Neuron (in vitro differentiated cells): ENCODE measurements around the gene GAR1.
A peak's percentile ranks its signal among the peaks of the same experiment; 100 is the strongest.

Experiments
- H2AFZ ChIP-seq: one replicate; pipeline ENCODE4 v1.6.1; 2013; ENCODE audit warnings: low read depth, mild to moderate bottlenecking, inconsistent platforms, low read length, moderate library complexity
- H3K27me3 ChIP-seq: one replicate; pipeline ENCODE4 v1.6.1; 2013; ENCODE audit warnings: low read length; ENCODE audit not compliant: insufficient read depth
- H3K36me3 ChIP-seq: one replicate; pipeline ENCODE4 v1.6.1; 2013; ENCODE audit warnings: low read length; ENCODE audit not compliant: insufficient read depth
- H3K4me1 ChIP-seq: one replicate; pipeline ENCODE4 v1.6.1; 2013; ENCODE audit warnings: low read length; ENCODE audit not compliant: insufficient read depth
- H3K4me3 ChIP-seq: 2 replicates; pipeline ENCODE4 v1.5.1; 2013; ENCODE audit warnings: mild to moderate bottlenecking, low read length, moderate library complexity
- H3K9me3 ChIP-seq: one replicate; pipeline ENCODE4 v1.6.1; 2013; ENCODE audit warnings: low read length

The GAR1 gene

GRCh38 chr4:109816082-109816442 lies 500 bp downstream of the GAR1 start:
- Histone ChIP-seq H3K4me1 (peaks cover 16% of the 10 kb centered on the region), H2AFZ (peak overlapping the region; percentile 94), H3K27me3 (no peaks in the 10 kb centered on the region), H3K9me3 (no peaks in the 10 kb centered on the region), H3K36me3 (peaks cover 28% of the 10 kb centered on the region), H3K4me3 (peak overlapping the region; percentile 90)

DNA sequence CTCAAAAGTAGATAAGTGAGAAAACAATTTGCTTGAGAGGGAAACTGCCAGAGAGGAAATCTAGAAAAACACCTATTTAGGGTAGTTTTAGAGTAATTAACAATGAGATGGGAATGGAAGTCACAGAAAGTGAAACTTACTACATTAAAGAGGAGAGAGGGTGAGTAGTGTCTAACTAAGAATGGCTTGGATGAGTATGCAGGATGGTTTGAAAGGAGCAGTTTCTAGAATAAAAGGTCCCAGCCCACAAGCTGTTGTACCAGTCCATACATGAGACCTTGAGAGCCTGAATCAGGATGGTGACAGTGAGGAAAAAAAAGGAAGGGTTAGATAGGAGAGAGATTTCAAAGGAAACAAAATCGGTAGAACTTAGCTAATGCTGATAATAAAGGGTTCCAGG lies 1.3 kb downstream of the GAR1 start:
- no peaks in the 10 kb centered on the region for H3K9me3 ChIP-seq
- H3K4me3 ChIP-seq, result peak overlapping the region; percentile 90
- H3K27me3 ChIP-seq, result no peaks in the 10 kb centered on the region
- H3K4me1 ChIP-seq, result peaks cover 16% of the 10 kb centered on the region
- H3K36me3 ChIP-seq, result peaks cover 35% of the 10 kb centered on the region
- H2AFZ ChIP-seq, result no peak overlapping the region

DNA sequence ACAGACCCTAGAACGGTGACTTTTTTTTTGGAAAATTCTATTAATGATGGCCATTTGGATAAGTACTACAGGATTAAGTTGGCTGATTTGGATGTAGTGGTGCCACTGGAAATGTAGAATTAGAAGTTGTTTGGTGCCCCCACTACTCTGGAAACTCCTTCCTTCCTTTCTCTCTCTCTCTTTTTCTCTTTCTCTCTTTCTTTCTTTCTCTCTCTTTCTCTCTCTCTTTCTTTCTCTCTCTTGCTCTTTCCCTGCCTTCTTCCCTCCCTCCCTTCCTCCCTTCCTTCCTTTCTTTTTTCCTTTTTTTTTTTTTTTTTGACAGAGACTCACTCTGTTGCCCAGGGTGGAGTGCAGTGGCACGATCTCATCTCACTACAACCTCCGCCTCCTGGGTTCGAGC lies 2.7 kb downstream of the GAR1 start:
- Histone ChIP-seq H3K27me3 (no peaks in the 10 kb centered on the region), H3K4me1 (peaks cover 16% of the 10 kb centered on the region), H3K9me3 (no peaks in the 10 kb centered on the region), H3K4me3 (no peak overlapping the region), H2AFZ (no peak overlapping the region), H3K36me3 (peaks cover 48% of the 10 kb centered on the region)

GRCh38 chr4:109820563-109820962 lies 5.0 kb downstream of the GAR1 start:
- H3K27me3 ChIP-seq, result no peaks in the 10 kb centered on the region
- H2AFZ ChIP-seq, result no peak overlapping the region
- peaks cover 10% of the 10 kb centered on the region for H3K4me1 ChIP-seq
- H3K9me3 ChIP-seq, result no peaks in the 10 kb centered on the region
- H3K4me3 ChIP-seq, result no peak overlapping the region
- H3K36me3 ChIP-seq, result peaks cover 68% of the 10 kb centered on the region

DNA sequence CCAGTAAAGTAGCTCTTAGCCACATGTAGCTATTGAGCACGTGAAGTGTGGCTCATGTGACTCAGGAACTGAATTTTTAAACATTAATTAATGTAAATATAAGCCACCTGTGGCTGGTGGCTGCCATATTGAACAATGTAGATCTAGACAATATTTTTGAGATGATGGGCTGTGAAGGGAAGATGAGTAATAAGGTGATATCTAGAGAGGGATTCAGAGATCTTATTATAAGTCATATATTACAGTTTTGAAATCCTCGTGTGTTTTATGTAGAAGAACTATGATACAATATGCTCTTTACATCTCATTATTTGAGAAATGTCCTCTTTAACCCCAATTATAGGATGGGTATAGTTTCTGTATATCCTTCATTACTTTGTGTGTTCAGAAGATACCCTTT lies 5.6 kb downstream of the GAR1 start:
- Histone ChIP-seq H3K4me1 (peaks cover 10% of the 10 kb centered on the region), H3K9me3 (no peaks in the 10 kb centered on the region), H3K4me3 (no peak overlapping the region), H3K36me3 (peaks cover 68% of the 10 kb centered on the region), H2AFZ (no peak overlapping the region), H3K27me3 (no peaks in the 10 kb centered on the region)

DNA sequence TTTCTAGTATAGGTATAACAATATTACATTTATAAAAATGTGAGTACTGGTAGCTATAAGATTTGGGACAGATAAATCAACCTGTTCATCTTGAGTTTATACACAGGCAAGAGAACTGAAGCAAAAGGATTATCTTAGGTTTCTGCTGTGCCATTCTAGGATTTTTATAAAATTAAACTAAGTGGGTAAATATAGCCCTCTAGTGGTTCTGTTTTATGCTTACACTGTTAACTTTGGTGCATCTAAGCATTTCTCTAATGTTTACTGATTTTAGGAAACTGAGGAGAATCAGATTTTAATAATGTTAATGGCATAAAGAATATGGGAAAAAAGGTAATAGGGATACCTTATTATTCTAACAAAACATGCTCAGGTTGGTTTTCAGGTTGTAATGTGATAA lies 11.2 kb downstream of the GAR1 start:
- Histone ChIP-seq H3K27me3 (no peaks in the 10 kb centered on the region), H3K4me3 (no peak overlapping the region), H3K4me1 (no peaks in the 10 kb centered on the region), H3K9me3 (no peaks in the 10 kb centered on the region), H2AFZ (no peak overlapping the region), H3K36me3 (peaks cover 38% of the 10 kb centered on the region)

DNA sequence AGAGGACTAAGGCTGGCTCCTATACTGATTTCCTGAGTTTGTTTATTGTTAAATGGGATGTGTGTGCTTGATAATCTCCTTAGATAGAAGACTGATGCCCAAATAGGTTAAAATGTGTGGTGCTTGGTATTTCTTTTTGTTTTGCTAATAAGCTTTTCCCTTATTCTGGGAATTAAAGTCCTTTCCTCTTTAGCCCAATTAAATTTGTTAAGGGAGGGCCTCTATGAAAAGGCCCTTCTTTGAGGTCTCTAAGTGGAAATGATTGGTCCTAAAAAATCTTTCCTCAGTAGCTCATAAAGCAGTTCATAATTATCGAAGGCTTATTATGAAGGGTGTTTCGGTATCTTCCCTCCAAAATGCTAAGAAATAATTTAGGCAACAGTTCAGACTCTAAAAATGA lies 12.1 kb downstream of the GAR1 start, which contains the start of gene RRH:
Gene RRH, plus strand, starts transcription at position 301 of the 400 bp plus-strand sequence. Its CDS starts 56 bp downstream, at position 357.
- no peak within 1 kb of the TSS for H3K4me3 ChIP-seq
- no peaks in the 10 kb centered on the region for H3K27me3 ChIP-seq
- H2AFZ ChIP-seq, result no peak within 1 kb of the TSS
- H3K36me3 ChIP-seq, result peaks cover 30% of the 10 kb centered on the region
- no peaks in the 10 kb centered on the region for H3K9me3 ChIP-seq
- H3K4me1 ChIP-seq, result no peaks in the 10 kb centered on the region

- Histone ChIP-seq H3K4me3 (no peak overlapping the region), H3K36me3 (peaks cover under 1% of the 10 kb centered on the region), H3K4me1 (no peaks in the 10 kb centered on the region), H3K9me3 (no peaks in the 10 kb centered on the region), H2AFZ (no peak overlapping the region), H3K27me3 (no peaks in the 10 kb centered on the region)
Observed at GRCh38 chr4:109833756-109834155, 18.2 kb downstream of the GAR1 start.

GRCh38 chr4:109836985-109837384 lies 21.4 kb downstream of the GAR1 start:
- Histone ChIP-seq H3K4me1 (no peaks in the 10 kb centered on the region), H3K36me3 (no peaks in the 10 kb centered on the region), H2AFZ (no peak overlapping the region), H3K9me3 (no peaks in the 10 kb centered on the region), H3K27me3 (no peaks in the 10 kb centered on the region), H3K4me3 (no peak overlapping the region)

- H3K36me3 ChIP-seq, result no peaks in the 10 kb centered on the region
- peaks cover 17% of the 10 kb centered on the region for H3K4me1 ChIP-seq
- H3K9me3 ChIP-seq, result no peaks in the 10 kb centered on the region
- no peaks in the 10 kb centered on the region for H3K27me3 ChIP-seq
- no peak overlapping the region for H3K4me3 ChIP-seq
- H2AFZ ChIP-seq, result no peak overlapping the region
Observed at GRCh38 chr4:109846395-109847098, 31.0 kb downstream of the GAR1 start.

GRCh38 chr4:109847896-109848442 lies 32.4 kb downstream of the GAR1 start, which contains the start of gene LRIT3:
TSS of gene LRIT3 (plus strand) at chr4:109848107. CDS start at chr4:109848202, 95 bp downstream.
- Histone ChIP-seq H3K9me3 (no peaks in the 10 kb centered on the region), H3K27me3 (no peaks in the 10 kb centered on the region), H3K36me3 (no peaks in the 10 kb centered on the region), H3K4me3 (no peak within 1 kb of the TSS), H2AFZ (no peak within 1 kb of the TSS), H3K4me1 (peaks cover 17% of the 10 kb centered on the region)

DNA sequence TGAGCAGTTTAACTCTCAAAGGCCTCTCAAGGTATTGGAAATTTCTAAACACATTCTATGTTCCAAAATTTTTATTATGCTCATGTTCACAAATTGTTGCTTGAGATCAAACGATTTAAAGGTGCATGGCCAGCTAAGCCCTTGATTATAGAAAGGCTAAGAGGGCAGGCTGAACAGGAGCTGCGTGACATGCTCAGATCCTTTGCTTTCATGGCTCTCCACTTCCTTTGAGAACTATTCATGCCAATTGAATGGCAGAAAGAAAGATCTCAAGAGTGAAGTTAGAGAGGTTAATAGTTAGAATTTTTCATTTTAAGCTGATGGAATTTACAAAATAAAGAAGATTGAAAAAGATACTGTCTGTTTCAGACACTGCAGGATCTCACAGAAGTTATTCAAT lies 32.9 kb downstream of the GAR1 start:
- no peaks in the 10 kb centered on the region for H3K36me3 ChIP-seq
- H3K27me3 ChIP-seq, result no peaks in the 10 kb centered on the region
- no peak overlapping the region for H2AFZ ChIP-seq
- H3K4me3 ChIP-seq, result no peak overlapping the region
- peaks cover 17% of the 10 kb centered on the region for H3K4me1 ChIP-seq
- H3K9me3 ChIP-seq, result no peaks in the 10 kb centered on the region

- peaks cover 15% of the 10 kb centered on the region for H3K4me1 ChIP-seq
- no peaks in the 10 kb centered on the region for H3K9me3 ChIP-seq
- no peak overlapping the region for H3K4me3 ChIP-seq
- H3K36me3 ChIP-seq, result no peaks in the 10 kb centered on the region
- H3K27me3 ChIP-seq, result no peaks in the 10 kb centered on the region
- H2AFZ ChIP-seq, result no peak overlapping the region
Observed at GRCh38 chr4:109850601-109851000, 35.0 kb downstream of the GAR1 start.
